ENCODE data around the gene CASP1.

DNA sequence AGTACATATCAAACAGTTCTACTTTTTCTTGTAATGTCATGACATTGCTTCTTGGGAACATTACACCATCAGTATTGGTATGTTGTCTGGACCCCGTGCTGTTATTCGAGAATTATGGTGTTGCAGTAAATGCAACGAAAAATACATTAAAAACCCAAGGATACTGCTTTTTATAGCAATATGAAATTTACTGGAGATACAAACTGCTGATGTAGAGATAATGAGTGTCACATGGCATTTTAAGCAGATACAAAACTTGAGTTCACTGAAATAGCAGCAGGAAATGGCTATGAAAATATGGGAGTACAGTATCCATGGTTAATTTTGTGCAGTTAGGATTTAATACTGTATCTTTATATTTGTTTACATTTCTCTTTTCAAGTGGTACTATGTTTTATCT, 17.5 kb upstream of the CASP1 start:
- TF ChIP-seq CTCF (IDR thresholded peaks at IDR 0.05) = no peak
- no peak for TF ChIP-seq POLR2A (IDR thresholded peaks at IDR 0.05)
